ENCODE results near the gene C9orf43.

GRCh38 chr9:113398796-113399195 is 11.8 kb upstream of the C9orf43 start:
- TF ChIP-seq CHD2 (IDR thresholded peaks at IDR 0.05; ENCODE audit: low read length, partially characterized antibody) (no peak), POLR2A (IDR thresholded peaks at IDR 0.05; ENCODE audit: low read length) (no peak), RARB (CRISPR knock-in tag; IDR thresholded peaks at IDR 0.05) (no peak), USF2 (IDR thresholded peaks at IDR 0.05) (no peak), CTCF (IDR thresholded peaks at IDR 0.05) (no peak), REST (IDR thresholded peaks at IDR 0.05) (no peak), MAX (IDR thresholded peaks at IDR 0.05) (no peak), MAFK (IDR thresholded peaks at IDR 0.05; ENCODE audit: partially characterized antibody) (no peak), PBX3 (IDR thresholded peaks at IDR 0.05) (no peak), JUN (IDR thresholded peaks at IDR 0.05) (no peak)

Data from A549 (cell line).